Tibial artery (tissue), 4 donors: ENCODE data around the gene CDYL2.

Source experiments
- DNase-seq, 2 donors: peaks; one replicate each; pipeline ENCODE4 v3.0.0-alpha.2; 2019
- H3K27ac ChIP-seq, 2 donors: fragments of 200-600 bp; sonication (generic) in 1 of 2; 1 replicate in 1 of 2; 2 replicates in 1 of 2; pipeline ENCODE4 v1.5.1; 2018 to 2019; ENCODE audit warnings: mild to moderate bottlenecking in 1 of 2
- H3K27me3 ChIP-seq, 2 donors: fragments of 200-600 bp; sonication (generic) in 1 of 2; one replicate each; pipeline versions ENCODE4 v1.5.1 to v1.6.0; 2016 to 2019
- H3K36me3 ChIP-seq, 3 donors: fragments of 200-600 bp; sonication (generic) in 2 of 3; one replicate each; pipeline ENCODE4 v1.5.1; 2016 to 2019; ENCODE audit warnings: mild to moderate bottlenecking in 2 of 3
- H3K4me1 ChIP-seq, 4 donors: fragments of 200-600 bp; sonication (generic) in 2 of 4; 1 replicate in 3 of 4; 2 replicates in 1 of 4; pipeline ENCODE4 v1.5.1; 2016 to 2019
- H3K4me3 ChIP-seq, 2 donors: fragments of 200-600 bp; sonication (generic) in 1 of 2; 1 replicate in 1 of 2; 2 replicates in 1 of 2; pipeline ENCODE4 v1.5.1; 2018 to 2019; ENCODE audit warnings: mild to moderate bottlenecking in 2 of 2
- H3K9me3 ChIP-seq, 3 donors: fragments of 200-600 bp; sonication (generic) in 1 of 3; one replicate each; pipeline ENCODE4 v1.5.1; 2016 to 2019
- intact Hi-C: fragments of 100-400 bp; cut with DNase I; formaldehyde crosslinking; loops from one replicate; pipeline ENCODE4 v1.15.0; 2023; ENCODE audit warnings: low total_unique reads
- TF ChIP-seq, protein P1 (sequence below), 2 experiments: fragments of 200-600 bp in 1 of 2; fragments of 450-650 bp in 1 of 2; IDR thresholded peaks; one replicate each; pipeline ENCODE4 v1.5.1; 2017 to 2019; ENCODE audit warnings: antibody characterized with exemption in 2 of 2, mild to moderate bottlenecking in 1 of 2, moderate library complexity in 1 of 2

The CDYL2 gene

DNA sequence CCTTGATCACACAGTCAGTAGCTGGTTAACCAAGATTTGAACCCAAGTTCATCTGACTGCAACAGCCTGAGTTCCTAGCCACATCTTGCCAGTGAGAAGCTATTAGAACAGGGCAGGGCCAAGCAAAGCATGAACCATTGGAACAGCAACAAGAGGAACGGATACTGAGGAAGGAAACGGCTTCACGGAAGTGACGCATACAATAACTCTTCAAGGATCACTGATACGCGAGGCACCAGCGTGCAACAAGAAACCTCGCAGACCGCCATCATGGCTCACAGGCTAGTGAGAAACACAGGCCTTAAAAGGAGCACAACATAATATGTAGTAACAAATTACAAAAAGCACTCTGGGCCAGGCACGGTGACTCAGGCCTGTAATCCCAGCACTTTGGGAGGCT lies 114.9 kb downstream of the CDYL2 start:
- peaks cover 0 to under 1% (median 0%) of the 10 kb centered on the region in 3 donors for H3K36me3 ChIP-seq
- intact Hi-C loops = no loop called here
- no peak overlapping the region for H3K27ac ChIP-seq
- H3K9me3 ChIP-seq = no peaks in the 10 kb centered on the region
- H3K27me3 ChIP-seq = no peaks in the 10 kb centered on the region
- no peak overlapping the region for H3K4me3 ChIP-seq
- DNase-seq = no peak
- H3K4me1 ChIP-seq = no peaks in the 10 kb centered on the region
- TF ChIP-seq, protein P1, sequence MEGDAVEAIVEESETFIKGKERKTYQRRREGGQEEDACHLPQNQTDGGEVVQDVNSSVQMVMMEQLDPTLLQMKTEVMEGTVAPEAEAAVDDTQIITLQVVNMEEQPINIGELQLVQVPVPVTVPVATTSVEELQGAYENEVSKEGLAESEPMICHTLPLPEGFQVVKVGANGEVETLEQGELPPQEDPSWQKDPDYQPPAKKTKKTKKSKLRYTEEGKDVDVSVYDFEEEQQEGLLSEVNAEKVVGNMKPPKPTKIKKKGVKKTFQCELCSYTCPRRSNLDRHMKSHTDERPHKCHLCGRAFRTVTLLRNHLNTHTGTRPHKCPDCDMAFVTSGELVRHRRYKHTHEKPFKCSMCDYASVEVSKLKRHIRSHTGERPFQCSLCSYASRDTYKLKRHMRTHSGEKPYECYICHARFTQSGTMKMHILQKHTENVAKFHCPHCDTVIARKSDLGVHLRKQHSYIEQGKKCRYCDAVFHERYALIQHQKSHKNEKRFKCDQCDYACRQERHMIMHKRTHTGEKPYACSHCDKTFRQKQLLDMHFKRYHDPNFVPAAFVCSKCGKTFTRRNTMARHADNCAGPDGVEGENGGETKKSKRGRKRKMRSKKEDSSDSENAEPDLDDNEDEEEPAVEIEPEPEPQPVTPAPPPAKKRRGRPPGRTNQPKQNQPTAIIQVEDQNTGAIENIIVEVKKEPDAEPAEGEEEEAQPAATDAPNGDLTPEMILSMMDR (IDR thresholded peaks at IDR 0.05) = no peak

DNA sequence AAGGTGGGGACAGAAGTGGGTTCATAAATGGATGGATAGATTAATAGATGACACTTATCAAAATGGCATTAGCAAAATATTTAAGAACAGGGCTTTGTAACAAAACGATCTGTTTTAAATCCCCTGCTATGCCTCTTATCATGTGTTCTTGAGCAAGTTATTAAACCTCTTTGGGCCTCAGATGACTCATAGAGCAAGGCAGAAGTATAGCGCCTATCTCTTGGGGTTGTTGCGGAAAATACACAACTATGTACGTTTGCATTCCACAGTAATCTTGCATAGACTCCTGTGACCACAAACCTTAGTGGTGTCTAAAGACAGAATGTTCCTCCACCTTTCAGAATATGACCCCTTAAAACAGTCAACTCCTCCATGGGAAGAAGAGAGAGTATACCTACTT lies 116.8 kb downstream of the CDYL2 start:
- H3K4me1 ChIP-seq = no peaks in the 10 kb centered on the region
- TF ChIP-seq, protein P1 (IDR thresholded peaks at IDR 0.05) = no peak
- intact Hi-C loops = no loop called here

DNA sequence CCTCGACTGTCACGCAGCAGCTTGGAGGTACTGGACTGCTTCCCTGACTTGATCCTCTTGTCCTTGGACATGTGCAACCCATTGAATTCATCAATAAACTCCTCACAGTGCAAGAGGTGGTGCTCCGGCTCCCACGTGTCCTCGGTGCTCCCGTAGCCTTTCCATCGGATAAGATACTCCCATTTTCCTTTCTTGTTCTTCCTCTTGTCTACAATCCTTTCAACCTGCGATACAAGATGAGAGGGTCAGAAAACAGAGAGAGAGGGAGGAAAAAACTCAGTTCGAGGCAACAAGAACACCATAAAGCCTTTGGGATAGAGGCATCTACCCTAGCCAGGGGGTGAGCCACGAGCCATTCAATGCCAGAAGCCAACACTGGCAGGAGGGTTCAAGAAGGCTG lies 119.5 kb downstream of the CDYL2 start:
- H3K9me3 ChIP-seq = no peaks in the 10 kb centered on the region
- H3K4me3 ChIP-seq = no peak overlapping the region
- no peak overlapping the region for H3K27ac ChIP-seq
- TF ChIP-seq, protein P1 (IDR thresholded peaks at IDR 0.05) = no peak
- no peak for DNase-seq
- no peaks in the 10 kb centered on the region for H3K27me3 ChIP-seq
- H3K36me3 ChIP-seq = peaks cover 0 to 8% (median 3%) of the 10 kb centered on the region in 3 donors
- no peaks in the 10 kb centered on the region for H3K4me1 ChIP-seq
- intact Hi-C loops = no loop called here

More for the DNA sequence above, 116.8 kb downstream of the CDYL2 start:
- Histone ChIP-seq H3K36me3 (peaks cover 0 to 8% (median 3%) of the 10 kb centered on the region in 3 donors), H3K27me3 (no peaks in the 10 kb centered on the region), H3K4me3 (no peak overlapping the region), H3K27ac (no peak overlapping the region), H3K9me3 (no peaks in the 10 kb centered on the region)
- no peak for DNase-seq

DNA sequence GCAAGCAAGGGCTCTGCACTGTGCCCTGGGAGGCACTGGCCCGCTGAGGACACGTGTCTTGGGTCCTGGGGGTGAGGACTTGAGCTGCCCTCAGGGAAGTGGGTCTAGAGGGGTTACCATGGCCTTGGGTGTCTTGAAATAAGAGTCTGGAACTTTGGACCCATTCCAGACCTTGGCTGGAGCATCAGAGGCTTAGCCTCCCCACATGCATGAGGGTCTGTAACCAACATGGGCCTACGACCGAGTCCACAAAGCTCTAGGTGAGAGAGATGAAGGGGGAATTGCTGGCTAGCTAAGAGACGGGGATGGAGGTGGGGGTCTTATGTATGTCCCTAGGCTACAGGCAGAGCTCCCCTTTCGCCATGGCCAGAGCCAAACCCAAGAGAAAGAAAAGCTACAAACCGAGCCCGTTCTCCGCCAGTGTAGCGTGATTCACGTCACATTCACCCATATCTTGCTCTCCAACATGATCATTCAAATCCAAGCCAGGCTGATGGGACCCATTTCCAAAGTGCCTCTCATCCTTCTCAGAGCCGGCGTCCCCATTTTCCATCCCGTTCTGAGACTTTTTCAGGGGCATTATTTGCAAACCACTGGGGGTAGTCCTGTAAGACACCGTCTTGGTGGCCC lies 120.1 kb downstream of the CDYL2 start:
- TF ChIP-seq, protein P1 (IDR thresholded peaks at IDR 0.05) = no peak
- peaks cover 0 to 8% (median 3%) of the 10 kb centered on the region in 3 donors for H3K36me3 ChIP-seq
- DNase-seq = no peak
- no peaks in the 10 kb centered on the region for H3K4me1 ChIP-seq
- no peak overlapping the region for H3K4me3 ChIP-seq
- H3K27ac ChIP-seq = no peak overlapping the region
- intact Hi-C loops = no loop called here
- no peaks in the 10 kb centered on the region for H3K9me3 ChIP-seq
- no peaks in the 10 kb centered on the region for H3K27me3 ChIP-seq

DNA sequence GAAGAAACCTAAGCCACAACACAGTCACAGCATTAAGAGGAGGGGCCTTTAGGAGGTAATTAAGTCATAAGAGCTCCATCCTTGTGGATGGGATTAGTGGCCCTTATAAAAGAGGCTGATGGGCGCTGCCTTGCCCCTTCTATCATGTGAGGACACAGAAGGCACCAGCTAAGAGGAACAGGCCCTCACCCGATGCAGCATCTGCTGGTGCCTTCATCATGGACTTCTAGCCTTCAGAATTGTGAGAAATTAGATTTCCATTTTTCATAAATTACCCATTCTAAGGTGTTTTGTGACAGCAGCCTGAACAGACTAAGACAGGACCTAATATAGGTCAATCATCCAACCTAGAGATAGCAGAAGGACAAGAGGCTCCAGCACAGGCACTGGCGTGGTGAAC lies 120.8 kb downstream of the CDYL2 start:
- no peak overlapping the region for H3K4me3 ChIP-seq
- no peak overlapping the region for H3K27ac ChIP-seq
- no peaks in the 10 kb centered on the region for H3K9me3 ChIP-seq
- TF ChIP-seq, protein P1 (IDR thresholded peaks at IDR 0.05) = no peak
- no peaks in the 10 kb centered on the region for H3K4me1 ChIP-seq
- H3K36me3 ChIP-seq = peaks cover 0 to 8% (median 3%) of the 10 kb centered on the region in 3 donors
- intact Hi-C loops = no loop called here
- DNase-seq = no peak
- no peaks in the 10 kb centered on the region for H3K27me3 ChIP-seq
